ENCODE results near the gene GTPBP2. TPM values are rescaled to one million over a fixed set of nuclear protein-coding genes. Genes with fewer than 3 reads are reported as not detected.

The GTPBP2 gene
- total RNA-seq, 1 experiment from 2014 or later: 11.6 TPM

GRCh38 chr6:43570876-43571441 is 58.1 kb downstream of the GTPBP2 start:
- peaks cover 40% of the 10 kb centered on the region for H3K36me3 ChIP-seq
- H3K9me3 ChIP-seq: no peaks in the 10 kb centered on the region
- DNase-seq: no peak
- no peak overlapping the region for H3K4me3 ChIP-seq
- no peaks in the 10 kb centered on the region for H3K27me3 ChIP-seq

Other genes with a start within 250 kb of the GTPBP2 start
- 2.1 and 3.5 TPM in 2 replicates for gene ABCC10, start 201.7 kb downstream of the GTPBP2 start, total RNA-seq (2014; rRNA removed; shearing (Covaris generic); ENCODE audit: low replicate concordance)
- gene DLK2, start 173.7 kb downstream of the GTPBP2 start, total RNA-seq (2014; rRNA removed; shearing (Covaris generic); ENCODE audit: low replicate concordance): 1.5 TPM in 1 of 2 replicates, not detected in the other
- gene TJAP1, start 151.7 kb downstream of the GTPBP2 start, total RNA-seq (2014; rRNA removed; shearing (Covaris generic); ENCODE audit: low replicate concordance): 8.1 and 19.0 TPM in 2 replicates
- gene LRRC73, start 118.9 kb downstream of the GTPBP2 start, total RNA-seq (2014; rRNA removed; shearing (Covaris generic); ENCODE audit: low replicate concordance): 0.10 TPM in 1 of 2 replicates, not detected in the other
- gene YIPF3, start 112.3 kb downstream of the GTPBP2 start, total RNA-seq (2014; rRNA removed; shearing (Covaris generic); ENCODE audit: low replicate concordance): 41.1 and 51.9 TPM in 2 replicates
- gene POLR1C, start 112.2 kb downstream of the GTPBP2 start, total RNA-seq (2014; rRNA removed; shearing (Covaris generic); ENCODE audit: low replicate concordance): 24.6 and 37.6 TPM in 2 replicates
- 26.6 and 35.7 TPM in 2 replicates for gene XPO5, start 53.2 kb downstream of the GTPBP2 start, total RNA-seq (2014; rRNA removed; shearing (Covaris generic); ENCODE audit: low replicate concordance)
- gene POLH, start 53.1 kb downstream of the GTPBP2 start, total RNA-seq (2014; rRNA removed; shearing (Covaris generic); ENCODE audit: low replicate concordance): 9.4 and 10.0 TPM in 2 replicates
- gene MAD2L1BP, start 6.6 kb upstream of the GTPBP2 start, total RNA-seq (2014; rRNA removed; shearing (Covaris generic); ENCODE audit: low replicate concordance): 11.2 and 14.4 TPM in 2 replicates
- not detected in 2 replicates for gene RSPH9, start 15.8 kb upstream of the GTPBP2 start, total RNA-seq (2014; rRNA removed; shearing (Covaris generic); ENCODE audit: low replicate concordance)
- gene MRPS18A, start 58.5 kb upstream of the GTPBP2 start, total RNA-seq (2014; rRNA removed; shearing (Covaris generic); ENCODE audit: low replicate concordance): 41.1 and 47.3 TPM in 2 replicates
- 55.5 and 57.6 TPM in 2 replicates for gene VEGFA, start 140.9 kb upstream of the GTPBP2 start, total RNA-seq (2014; rRNA removed; shearing (Covaris generic); ENCODE audit: low replicate concordance)

Data from MG63 (cell line).